Mesothelial cell of epicardium (in vitro differentiated cells): ENCODE results near the gene WDR20. TPM values are rescaled to one million over a fixed set of nuclear protein-coding genes. Genes with fewer than 3 reads are reported as not detected.
"Not testable (repeated sequence)": the region's sequence is repeated elsewhere in the genome, so short reads cannot be mapped to it uniquely, and the experiment has no call there.

Source experiments
- DNase-seq, 2 experiments: peaks; one replicate each; pipeline ENCODE4 v3.0.0; 2021; ENCODE audit warnings: low spot score in 2 of 2; ENCODE audit not compliant: unreplicated experiment in 2 of 2
- H3K27ac Mint-ChIP-seq: 2 replicates; pipeline ENCODE4 v1.8.0; 2021; ENCODE audit warnings: mixed read lengths
- H3K27me3 Mint-ChIP-seq: 2 replicates; pipeline ENCODE4 v1.8.0; 2021; ENCODE audit warnings: low read depth, mixed read lengths
- H3K36me3 Mint-ChIP-seq: 2 replicates; pipeline ENCODE4 v1.8.0; 2021; ENCODE audit warnings: mixed read lengths
- H3K4me1 Mint-ChIP-seq: 2 replicates; pipeline ENCODE4 v1.8.0; 2021; ENCODE audit warnings: mixed read lengths
- H3K4me3 Mint-ChIP-seq: 2 replicates; pipeline ENCODE4 v1.8.0; 2021; ENCODE audit warnings: mild to moderate bottlenecking, moderate library complexity, mixed read lengths
- H3K9me3 Mint-ChIP-seq: 2 replicates; pipeline ENCODE4 v1.8.0; 2021; ENCODE audit warnings: mixed read lengths
- total RNA-seq: library from RNA; stranded (reverse); gene quantifications from 3 replicates; pipeline ENCODE4 v1.2.1, GENCODE V29; 2021
- TF ChIP-seq, protein P1 (sequence below): fragments of 200-600 bp; sonication (generic); IDR thresholded peaks from one replicate; pipeline ENCODE4 v1.5.0; 2021; ENCODE audit warnings: antibody characterized with exemption; ENCODE audit not compliant: unreplicated experiment

The WDR20 gene
- total RNA-seq, 1 donor from 2014 or later: 39.5 TPM

DNA sequence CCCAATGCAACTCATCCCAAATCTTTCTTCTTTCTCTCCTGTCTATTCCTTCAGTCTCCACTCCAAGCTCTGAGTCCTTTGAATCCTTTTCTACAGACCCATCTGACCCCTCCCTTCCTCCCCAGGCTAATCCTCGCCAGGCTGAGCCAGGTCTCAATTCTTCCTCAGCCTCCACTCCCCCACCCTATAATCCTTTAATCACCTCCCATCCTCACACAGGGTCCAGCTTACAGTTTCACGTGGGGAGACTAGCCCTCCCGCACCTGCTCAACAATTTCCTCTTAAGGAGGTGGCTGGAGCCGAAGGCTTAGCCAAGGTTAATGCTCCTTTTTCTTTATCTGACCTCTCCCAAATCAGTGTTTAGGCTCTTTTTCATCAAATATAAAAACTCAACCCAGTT is 101.5 kb downstream of the WDR20 start:
- Mint-ChIP-seq H3K4me3 (no peak overlapping the region), H3K4me1 (no peaks in the 10 kb centered on the region), H3K27me3 (no peaks in the 10 kb centered on the region), H3K36me3 (no peaks in the 10 kb centered on the region), H3K9me3 (no peaks in the 10 kb centered on the region), H3K27ac (no peak overlapping the region)
- DNase-seq: no peak
- TF ChIP-seq, protein P1, sequence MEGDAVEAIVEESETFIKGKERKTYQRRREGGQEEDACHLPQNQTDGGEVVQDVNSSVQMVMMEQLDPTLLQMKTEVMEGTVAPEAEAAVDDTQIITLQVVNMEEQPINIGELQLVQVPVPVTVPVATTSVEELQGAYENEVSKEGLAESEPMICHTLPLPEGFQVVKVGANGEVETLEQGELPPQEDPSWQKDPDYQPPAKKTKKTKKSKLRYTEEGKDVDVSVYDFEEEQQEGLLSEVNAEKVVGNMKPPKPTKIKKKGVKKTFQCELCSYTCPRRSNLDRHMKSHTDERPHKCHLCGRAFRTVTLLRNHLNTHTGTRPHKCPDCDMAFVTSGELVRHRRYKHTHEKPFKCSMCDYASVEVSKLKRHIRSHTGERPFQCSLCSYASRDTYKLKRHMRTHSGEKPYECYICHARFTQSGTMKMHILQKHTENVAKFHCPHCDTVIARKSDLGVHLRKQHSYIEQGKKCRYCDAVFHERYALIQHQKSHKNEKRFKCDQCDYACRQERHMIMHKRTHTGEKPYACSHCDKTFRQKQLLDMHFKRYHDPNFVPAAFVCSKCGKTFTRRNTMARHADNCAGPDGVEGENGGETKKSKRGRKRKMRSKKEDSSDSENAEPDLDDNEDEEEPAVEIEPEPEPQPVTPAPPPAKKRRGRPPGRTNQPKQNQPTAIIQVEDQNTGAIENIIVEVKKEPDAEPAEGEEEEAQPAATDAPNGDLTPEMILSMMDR: no peak

DNA sequence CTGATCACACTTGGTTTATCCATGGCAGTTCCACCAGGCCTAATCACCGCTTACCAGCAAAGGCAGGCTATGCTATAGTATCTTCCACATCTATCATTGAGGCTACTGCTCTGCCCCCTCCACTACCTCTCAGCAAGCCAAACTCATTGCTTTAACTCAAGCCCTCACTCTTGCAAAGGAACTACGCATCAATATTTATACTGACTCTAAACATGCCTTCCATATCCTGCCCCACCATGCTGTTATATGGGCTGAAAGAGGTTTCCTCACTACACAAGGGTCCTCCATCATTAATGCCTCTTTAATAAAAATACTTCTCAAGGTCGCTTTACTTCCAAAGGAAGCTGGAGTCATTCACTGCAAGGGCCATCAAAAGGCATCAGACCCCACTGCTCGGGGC is 104.1 kb downstream of the WDR20 start:
- H3K4me1 Mint-ChIP-seq, H3K4me3 Mint-ChIP-seq, H3K36me3 Mint-ChIP-seq, H3K9me3 Mint-ChIP-seq, H3K27me3 Mint-ChIP-seq, H3K27ac Mint-ChIP-seq, DNase-seq: not testable (repeated sequence)

GRCh38 chr14:102246071-102246470 is 106.4 kb downstream of the WDR20 start:
- no peaks in the 10 kb centered on the region for H3K27me3 Mint-ChIP-seq

DNA sequence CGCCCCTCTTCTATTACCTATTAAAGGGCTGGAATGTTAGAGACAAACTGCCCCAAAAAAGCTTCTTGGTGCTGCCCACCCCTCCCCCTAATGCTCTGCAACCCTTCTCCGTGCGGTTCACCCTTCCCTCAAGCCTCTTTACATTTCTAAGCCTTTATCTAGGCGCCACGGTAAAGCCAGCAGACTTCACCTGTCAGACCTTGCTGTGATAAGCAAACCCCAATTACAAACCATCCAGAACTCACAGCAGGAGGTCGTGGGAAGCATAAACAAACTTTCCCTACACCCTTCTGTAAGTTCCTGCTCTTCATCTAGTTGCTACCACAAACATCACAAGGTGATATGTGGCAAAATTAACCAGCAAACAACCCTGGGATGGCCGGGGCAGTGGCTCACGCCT is 108.4 kb downstream of the WDR20 start:
- TF ChIP-seq, protein P1: no peak

More at GRCh38 chr14:102246071-102246470, 106.4 kb downstream of the WDR20 start:
- Mint-ChIP-seq H3K9me3 (no peaks in the 10 kb centered on the region), H3K27ac (no peak overlapping the region), H3K36me3 (peaks cover 4% of the 10 kb centered on the region), H3K4me1 (no peaks in the 10 kb centered on the region), H3K4me3 (no peak overlapping the region)
- TF ChIP-seq, protein P1: no peak
- no peak for DNase-seq

GRCh38 chr14:102249041-102249440 is 109.3 kb downstream of the WDR20 start:
- Mint-ChIP-seq H3K27me3 (no peaks in the 10 kb centered on the region), H3K4me3 (no peak overlapping the region), H3K4me1 (no peaks in the 10 kb centered on the region), H3K27ac (no peak overlapping the region), H3K9me3 (no peaks in the 10 kb centered on the region), H3K36me3 (peaks cover 4% of the 10 kb centered on the region)
- TF ChIP-seq, protein P1: no peak
- DNase-seq: no peak

More for the DNA sequence above, 108.4 kb downstream of the WDR20 start:
- Mint-ChIP-seq H3K4me3 (no peak overlapping the region), H3K9me3 (no peaks in the 10 kb centered on the region), H3K36me3 (peaks cover 4% of the 10 kb centered on the region), H3K27me3 (no peaks in the 10 kb centered on the region), H3K4me1 (no peaks in the 10 kb centered on the region), H3K27ac (no peak overlapping the region)
- no peak for DNase-seq

DNA sequence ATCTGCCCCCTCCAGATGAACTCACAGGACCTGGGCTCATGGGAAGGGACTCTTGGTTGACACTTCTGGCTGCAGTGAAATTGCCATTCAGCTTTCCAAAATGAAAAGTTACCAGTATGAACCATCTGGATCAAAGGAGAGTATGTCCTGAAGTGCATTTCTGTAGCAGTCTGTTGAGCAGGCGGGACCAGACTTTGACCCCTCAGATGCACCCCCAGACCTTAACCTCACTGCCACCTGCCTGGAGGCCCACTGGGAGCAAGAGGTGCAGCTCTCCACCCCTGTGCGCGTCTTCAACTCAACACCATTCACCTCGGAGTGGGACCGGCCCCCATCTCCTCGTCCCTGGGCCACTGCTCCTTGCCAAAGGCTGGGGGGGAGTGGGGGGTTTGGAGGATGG is 110.3 kb downstream of the WDR20 start:
- Mint-ChIP-seq H3K4me1 (peaks cover 2% of the 10 kb centered on the region), H3K27ac (no peak overlapping the region), H3K36me3 (peaks cover 4% of the 10 kb centered on the region), H3K4me3 (no peak overlapping the region), H3K27me3 (no peaks in the 10 kb centered on the region), H3K9me3 (no peaks in the 10 kb centered on the region)
- TF ChIP-seq, protein P1: no peak
- DNase-seq: no peak
